ENCODE results near the gene IL17RC.

GRCh38 chr3:9951962-9952805 is 35.3 kb downstream of the IL17RC start, which contains the start of gene PRRT3:
- no peak for TF ChIP-seq CTCF (IDR thresholded peaks at IDR 0.05; ENCODE audit: insufficient read depth, low read depth, low read length)
- TF ChIP-seq EZH2 (IDR thresholded peaks at IDR 0.05; ENCODE audit: insufficient read depth, low read length), result no peak
